Spleen (tissue), 7 donors: ENCODE data around the gene ESYT2.

Source experiments
- CTCF ChIP-seq, 11 experiments: fragments of 200-600 bp in 7 of 11; fragments of 450-650 bp in 4 of 11; sonication (generic) in 4 of 11; IDR thresholded peaks in 8 of 11; conservative IDR thresholded peaks in 3 of 11; 1 replicate in 7 of 11; 2 replicates in 4 of 11; pipeline versions ENCODE4 v1.4.0 to v1.8.0; 2016 to 2021; ENCODE audit warnings: antibody characterized with exemption in 11 of 11, inconsistent platforms in 4 of 11, mild to moderate bottlenecking in 1 of 11
- POLR2A ChIP-seq, 3 donors: fragments of 450-650 bp; IDR thresholded peaks; one replicate each; pipeline ENCODE4 v1.5.1; 2017; ENCODE audit warnings: antibody characterized with exemption in 3 of 3, mild to moderate bottlenecking in 1 of 3
- POLR2AphosphoS5 ChIP-seq, 3 donors: sonication (generic); formaldehyde crosslinking; IDR thresholded peaks; one replicate each; pipeline ENCODE4 v1.5.1; 2017; ENCODE audit warnings: antibody characterized with exemption in 3 of 3
- donor health status: DM: no; HTN: no; CAD: no; lungs with moderate emphysema.
- donor health status: DM: no; HTN: no; CAD: no.
- donor health status: DM: no; HTN: no; CAD: no.

- TF ChIP-seq CTCF (IDR thresholded peaks at IDR 0.05 in 8 of 11, conservative IDR thresholded peaks at IDR 0.05 in 3 of 11) (no peak), POLR2A (IDR thresholded peaks at IDR 0.05) (no peak), POLR2AphosphoS5 (IDR thresholded peaks at IDR 0.05) (no peak)
Measured at GRCh38 chr7:158744070-158744469, 85.2 kb downstream of the ESYT2 start.
